H1 (cell line): ENCODE results near the gene JMJD1C. TPM values are rescaled to one million over a fixed set of nuclear protein-coding genes. Genes with fewer than 3 reads are reported as not detected.

Experiments
- CTCF ChIA-PET: fragments of 300-600 bp; sonication (Branson Sonifier 250); formaldehyde crosslinking; loops from one replicate; lab custom pipeline; 2021; ENCODE audit not compliant: partially characterized antibody; lab: Charles Lee
- POLR2A ChIA-PET: fragments of 300-600 bp; sonication (Branson Sonifier 250); formaldehyde crosslinking; loops from one replicate; lab custom pipeline; 2021; ENCODE audit warnings: inconsistent platforms; ENCODE audit not compliant: partially characterized antibody; lab: Charles Lee
- DNase-seq, 2 experiments: peaks; one replicate each; pipeline versions ENCODE4 v3.0.0 to v3.0.0-alpha.2; 2010 to 2022; ENCODE audit warnings: low spot score in 2 of 2, low read depth in 1 of 2, mixed read lengths in 1 of 2
- FAIRE-seq: peaks from 2 replicates; lab custom pipeline; 2011; peaks lifted over from hg19 to GRCh38; lab: Jason Lieb, UNC
- H2AFZ ChIP-seq: 2 replicates; pipeline ENCODE4 v1.8.1; 2012; ENCODE audit warnings: low read length, inconsistent platforms
- H2AK5ac ChIP-seq: 2 replicates; pipeline ENCODE4 v1.6.1; 2013; ENCODE audit warnings: low read depth, low read length
- H2BK120ac ChIP-seq: replicated peaks from 2 replicates; pipeline ENCODE3; 2013; ENCODE audit warnings: low read depth, low read length, inconsistent platforms
- H2BK12ac ChIP-seq: 2 replicates; pipeline ENCODE4 v1.6.1; 2013; ENCODE audit warnings: low read depth, low read length
- H2BK15ac ChIP-seq: 2 replicates; pipeline ENCODE4 v1.6.1; 2013; ENCODE audit warnings: low read length
- H2BK20ac ChIP-seq: 2 replicates; pipeline ENCODE4 v1.6.1; 2013; ENCODE audit warnings: low read length
- H2BK5ac ChIP-seq: 2 replicates; pipeline ENCODE4 v1.6.1; 2013; ENCODE audit warnings: low read depth, low read length
- H3K14ac ChIP-seq: 2 replicates; pipeline ENCODE4 v1.6.1; 2013; ENCODE audit warnings: inconsistent platforms; ENCODE audit not compliant: insufficient read length
- H3K18ac ChIP-seq: 2 replicates; pipeline ENCODE4 v1.6.1; 2013; ENCODE audit warnings: low read length; ENCODE audit errors: extremely low read depth
- H3K23ac ChIP-seq: 2 replicates; pipeline ENCODE4 v1.6.1; 2013; ENCODE audit warnings: inconsistent platforms; ENCODE audit not compliant: insufficient read length
- H3K23me2 ChIP-seq: 2 replicates; pipeline ENCODE4 v1.6.1; 2013; ENCODE audit warnings: low read depth, low read length
- H3K27ac ChIP-seq: 2 replicates; pipeline ENCODE4 v1.6.1; 2011; ENCODE audit warnings: low read depth, low read length, inconsistent platforms
- H3K27me3 ChIP-seq, 4 experiments: replicated peaks in 1 of 4; 1 replicate in 1 of 4; 2 replicates in 3 of 4; pipeline versions ENCODE4 v1.6.1 to v1.8.1; 2011 to 2013; ENCODE audit warnings: low read length in 3 of 4, mild to moderate bottlenecking in 3 of 4, inconsistent platforms in 2 of 4, mixed read lengths in 2 of 4, moderate library complexity in 1 of 4; ENCODE audit not compliant: control insufficient read depth in 3 of 4, insufficient read depth in 3 of 4; ENCODE audit errors: extremely low read depth in 1 of 4
- H3K36me3 ChIP-seq, 4 experiments: 2 replicates each; pipeline versions ENCODE4 v1.6.1 to v1.8.1; 2011 to 2013; ENCODE audit warnings: mild to moderate bottlenecking in 4 of 4, low read length in 3 of 4, moderate library complexity in 2 of 4, control low read depth in 1 of 4, inconsistent platforms in 1 of 4; ENCODE audit not compliant: insufficient read depth in 4 of 4, control insufficient read depth in 2 of 4
- H3K4ac ChIP-seq: replicated peaks from 2 replicates; pipeline ENCODE3; 2013; ENCODE audit warnings: low read length, low read depth, mixed read lengths, inconsistent platforms; ENCODE audit not compliant: insufficient read length
- H3K4me1 ChIP-seq, 4 experiments: replicated peaks in 1 of 4; 1 replicate in 1 of 4; 2 replicates in 3 of 4; pipeline versions ENCODE4 v1.6.1 to v1.8.1; 2011 to 2013; ENCODE audit warnings: low read length in 3 of 4, inconsistent platforms in 2 of 4, mixed read lengths in 1 of 4; ENCODE audit not compliant: insufficient read depth in 4 of 4, control insufficient read depth in 3 of 4
- H3K4me2 ChIP-seq, 2 experiments: 2 replicates each; pipeline versions ENCODE4 v1.6.1 to v1.8.1; 2011 to 2013; ENCODE audit warnings: low read depth in 2 of 2, low read length in 2 of 2, control low read depth in 1 of 2, inconsistent platforms in 1 of 2, mild to moderate bottlenecking in 1 of 2; ENCODE audit not compliant: insufficient read depth in 1 of 2
- H3K4me3 ChIP-seq, 4 experiments: fragments of 200-600, 300-600 bp in 1 of 4; sonication (generic), shearing (Covaris generic), sonication (Bioruptor Twin) in 1 of 4; 2 replicates each; pipeline versions ENCODE4 v1.5.1 to v1.8.1; 2011 to 2016; ENCODE audit warnings: low read length in 4 of 4, low read depth in 3 of 4, control low read depth in 2 of 4, inconsistent platforms in 2 of 4, mild to moderate bottlenecking in 2 of 4, mixed read lengths in 1 of 4, moderate library complexity in 1 of 4; ENCODE audit not compliant: insufficient read depth in 2 of 4; ENCODE audit errors: extremely low read depth in 1 of 4
- H3K56ac ChIP-seq: replicated peaks from 2 replicates; pipeline ENCODE3; 2013; ENCODE audit warnings: low read depth, mild to moderate bottlenecking, mixed read lengths, low read length, inconsistent platforms; ENCODE audit not compliant: insufficient read length
- H3K79me1 ChIP-seq: 2 replicates; pipeline ENCODE4 v1.6.1; 2013; ENCODE audit warnings: low read depth, low read length, control low read depth
- H3K79me2 ChIP-seq, 2 experiments: 2 replicates each; pipeline versions ENCODE4 v1.6.1 to v1.8.1; 2012 to 2013; ENCODE audit warnings: low read length in 2 of 2, mild to moderate bottlenecking in 2 of 2, inconsistent platforms in 1 of 2; ENCODE audit not compliant: insufficient read depth in 2 of 2, control insufficient read depth in 1 of 2
- H3K9ac ChIP-seq, 4 experiments: replicated peaks in 1 of 4; 1 replicate in 1 of 4; 2 replicates in 3 of 4; pipeline versions ENCODE4 v1.6.1 to v1.8.1; 2011 to 2013; ENCODE audit warnings: low read depth in 3 of 4, low read length in 3 of 4, control low read depth in 2 of 4, mild to moderate bottlenecking in 2 of 4, moderate library complexity in 2 of 4, inconsistent platforms in 1 of 4; ENCODE audit errors: extremely low read depth in 1 of 4
- H3K9me3 ChIP-seq, 2 experiments: 2 replicates each; pipeline versions ENCODE4 v1.6.1 to v1.8.1; 2012 to 2013; ENCODE audit warnings: mild to moderate bottlenecking in 2 of 2, moderate library complexity in 2 of 2, control low read depth in 1 of 2, inconsistent platforms in 1 of 2, low read depth in 1 of 2, low read length in 1 of 2, mixed read lengths in 1 of 2; ENCODE audit not compliant: insufficient read depth in 2 of 2
- H4K20me1 ChIP-seq, 2 experiments: replicated peaks in 1 of 2; 2 replicates each; pipeline versions ENCODE3 to v1.8.1; 2011 to 2013; ENCODE audit warnings: inconsistent platforms in 2 of 2, low read length in 2 of 2, mild to moderate bottlenecking in 1 of 2; ENCODE audit not compliant: insufficient read depth in 2 of 2, control insufficient read depth in 1 of 2
- H4K5ac ChIP-seq: 2 replicates; pipeline ENCODE4 v1.6.1; 2013; ENCODE audit warnings: low read length, low read depth, mixed read lengths, inconsistent platforms; ENCODE audit not compliant: insufficient read length
- H4K8ac ChIP-seq: 2 replicates; pipeline ENCODE4 v1.8.0; 2013; ENCODE audit warnings: mild to moderate bottlenecking, moderate library complexity, low read length, inconsistent platforms; ENCODE audit not compliant: insufficient read depth; ENCODE audit errors: extremely low read depth
- H4K91ac ChIP-seq: replicated peaks from 2 replicates; pipeline ENCODE3; 2013; ENCODE audit warnings: low read length, mixed read lengths, inconsistent platforms; ENCODE audit not compliant: insufficient read length
- CEBPB ChIP-seq: IDR thresholded peaks from 2 replicates; pipeline ENCODE4 v1.6.1; 2012; ENCODE audit warnings: low read depth, low read length
- CHD1 ChIP-seq: IDR thresholded peaks from 2 replicates; pipeline ENCODE4 v1.6.1; 2012; ENCODE audit warnings: low read depth, low read length, improper control_type of control experiment
- EP300 ChIP-seq, 2 experiments: IDR thresholded peaks; 1 replicate in 1 of 2; 2 replicates in 1 of 2; pipeline ENCODE4 v1.6.1; 2011 to 2012; ENCODE audit warnings: low read depth in 2 of 2, low read length in 2 of 2, mild to moderate bottlenecking in 2 of 2, borderline replicate concordance in 1 of 2, inconsistent platforms in 1 of 2, moderate library complexity in 1 of 2
- FOSL1 ChIP-seq: IDR thresholded peaks from 2 replicates; pipeline ENCODE4 v1.6.1; 2011; ENCODE audit warnings: mild to moderate bottlenecking, low read depth, low read length, moderate library complexity; ENCODE audit not compliant: insufficient read depth
- MAFK ChIP-seq: IDR thresholded peaks from 2 replicates; pipeline ENCODE4 v1.6.1; 2012; ENCODE audit warnings: low read depth, mild to moderate bottlenecking, improper control_type of control experiment, low read length
- NRF1 ChIP-seq: IDR thresholded peaks from 2 replicates; pipeline ENCODE4 v1.6.1; 2011; ENCODE audit warnings: mild to moderate bottlenecking, low read depth, low read length, improper control_type of control experiment
- POLR2A ChIP-seq, 2 experiments: IDR thresholded peaks; 1 replicate in 1 of 2; 2 replicates in 1 of 2; pipeline ENCODE4 v1.6.1; 2011; ENCODE audit warnings: low read depth in 2 of 2, low read length in 2 of 2, mild to moderate bottlenecking in 2 of 2; ENCODE audit errors: control extremely low read depth in 1 of 2
- RAD21 ChIP-seq, 2 experiments: IDR thresholded peaks in 1 of 2; conservative IDR thresholded peaks in 1 of 2; 2 replicates each; pipeline ENCODE4 v1.6.1; 2011; ENCODE audit warnings: low read depth in 2 of 2, low read length in 2 of 2, improper control_type of control experiment in 1 of 2, inconsistent platforms in 1 of 2, mild to moderate bottlenecking in 1 of 2, moderate library complexity in 1 of 2
- RBBP5 ChIP-seq: IDR thresholded peaks from 2 replicates; pipeline ENCODE4 v1.7.1; 2012; ENCODE audit warnings: low read depth, mild to moderate bottlenecking, inconsistent platforms, low read length, moderate library complexity, borderline replicate concordance
- RXRA ChIP-seq: IDR thresholded peaks from 2 replicates; pipeline ENCODE4 v1.6.1; 2011; ENCODE audit warnings: low read depth, mild to moderate bottlenecking, low read length, moderate library complexity; ENCODE audit not compliant: insufficient read depth
- SIX5 ChIP-seq: IDR thresholded peaks from 2 replicates; pipeline ENCODE4 v1.6.1; 2011; ENCODE audit warnings: mild to moderate bottlenecking, low read depth, low read length
- SP2 ChIP-seq: IDR thresholded peaks from 2 replicates; pipeline ENCODE4 v1.6.1; 2012; ENCODE audit warnings: mild to moderate bottlenecking, low read length, inconsistent platforms
- ZNF274 ChIP-seq: IDR thresholded peaks from 2 replicates; pipeline ENCODE4 v1.7.0; 2012; ENCODE audit warnings: low read length, borderline replicate concordance; ENCODE audit errors: extremely low read depth
- WGBS, 2 experiments: shearing (Covaris generic) in 1 of 2; methylation state at CpG; one replicate each; pipeline versions ENCODE4 v1.1.6 to v1.1.7; 2013 to 2015; ENCODE audit warnings: low lambda C conversion rate in 2 of 2, mixed read lengths in 2 of 2, inconsistent platforms in 1 of 2, low coverage in 1 of 2, missing lambda C conversion rate in 1 of 2; ENCODE audit not compliant: insufficient replicate concordance in 2 of 2, insufficient coverage in 1 of 2, insufficient read length in 1 of 2; ENCODE audit errors: extremely low coverage in 1 of 2, missing lambda C conversion rate in 1 of 2; 5-methylcytosine and 5-hydroxymethylcytosine counted together
- polyA plus RNA-seq, 7 experiments: library from polyadenylated mRNA; depleted of rRNA in 3 of 7; stranded (reverse) in 5 of 7; unstranded in 2 of 7; fragments of >200 nt in 5 of 7; fragments of 200-250 nt in 2 of 7; gene quantifications; 1 replicate in 5 of 7; 2 replicates in 1 of 7; 4 replicates in 1 of 7; pipeline versions ENCODE4 v1.2.1 to v1.2.3, GENCODE V29; 2011 to 2013; ENCODE audit warnings: missing spikeins in 2 of 7, mixed read lengths in 2 of 7
- total RNA-seq: library from RNA; stranded (reverse); fragmentation: NEBNext Ultra II Directional; extraction: Animal tissue kit (Norgen Biotek cat#: 25700); gene quantifications from 2 replicates; pipeline ENCODE4 v1.2.1, GENCODE V29; 2021

Gene JMJD1C
- total and polyA plus RNA-seq, 2 of the 8 experiments (the other 6 are each of a cell fraction or from before 2014, with no cell fraction given), result 54.5 to 210 TPM

GRCh38 chr10:63125459-63125858 is 340.3 kb downstream of the JMJD1C start:
- H3K4me2 ChIP-seq, result no peak overlapping the region
- no peak overlapping the region for H4K5ac ChIP-seq
- no peak overlapping the region for H2AFZ ChIP-seq
- no peak overlapping the region for H3K9ac ChIP-seq
- no peaks in the 10 kb centered on the region for H3K79me1 ChIP-seq
- H3K56ac ChIP-seq, result no peak overlapping the region
- no peak overlapping the region for H3K4ac ChIP-seq
- no peak overlapping the region for H2BK12ac ChIP-seq
- H4K8ac ChIP-seq, result no peak overlapping the region
- H3K23ac ChIP-seq, result no peak overlapping the region
- H2BK20ac ChIP-seq, result no peak overlapping the region
- H3K23me2 ChIP-seq, result no peaks in the 10 kb centered on the region
- H3K27me3 ChIP-seq, result no peaks in the 10 kb centered on the region
- no peak for DNase-seq
- no peak overlapping the region for H4K91ac ChIP-seq
- no peak overlapping the region for H3K14ac ChIP-seq
- no peak overlapping the region for H3K18ac ChIP-seq
- no peaks in the 10 kb centered on the region for H4K20me1 ChIP-seq
- H3K4me3 ChIP-seq, result no peak overlapping the region
- ChIA-PET CTCF (interaction anchor here (0.6 to 0.9 kb wide), 2 partner anchors 282 to 632 kb away, joined by 3 read pairs; no protein-coding TSS in a partner anchor), POLR2A (interaction anchor here (0.6 kb wide), 1 partner anchor 213 kb away, joined by 4 read pairs; no protein-coding TSS in a partner anchor)
- no peak overlapping the region for H3K27ac ChIP-seq
- H3K36me3 ChIP-seq, result no peaks in the 10 kb centered on the region
- peaks cover 6 to 12% of the 10 kb centered on the region in 2 experiments; a peak in 2 of 4 replicates for H3K9me3 ChIP-seq
- H3K4me1 ChIP-seq, result no peaks in the 10 kb centered on the region; a peak in 1 of 7 replicates
- H2AK5ac ChIP-seq, result 0 out of 2 replicates have a peak overlapping the region, but pooled peaks have one; percentile 53
- no peak for FAIRE-seq
- H2BK5ac ChIP-seq, result no peak overlapping the region
- no peak overlapping the region for H2BK120ac ChIP-seq
- no peaks in the 10 kb centered on the region for H3K79me2 ChIP-seq
- H2BK15ac ChIP-seq, result no peak overlapping the region
- WGBS, 2 experiments, result 92% methylated on average over 2 of the region's 2 CpGs; no CpG with 5 or more reads in 1 of the 2 experiments
- no peak for TF ChIP-seq SP2
- TF ChIP-seq RXRA, result no peak
- TF ChIP-seq POLR2A (IDR thresholded peaks at IDR 0.05; ENCODE audit: control extremely low read depth in 1 of 2, low read depth in 2 of 2, low read length in 2 of 2), result no peak
- no peak for TF ChIP-seq CHD1
- TF ChIP-seq RAD21 (IDR thresholded peaks at IDR 0.05 in 1 of 2, conservative IDR thresholded peaks at IDR 0.05 in 1 of 2; ENCODE audit: low read depth in 2 of 2, low read length in 2 of 2), result no peak
- no peak for TF ChIP-seq MAFK
- TF ChIP-seq RBBP5, result no peak
- TF ChIP-seq ZNF274, result no peak
- TF ChIP-seq EP300 (IDR thresholded peaks at IDR 0.05; ENCODE audit: borderline replicate concordance in 1 of 2, low read depth in 2 of 2, low read length in 2 of 2), result no peak
- no peak for TF ChIP-seq NRF1
- no peak for TF ChIP-seq SIX5
- TF ChIP-seq FOSL1, result no peak
- no peak for TF ChIP-seq CEBPB
